Caco-2 (cell line): ENCODE results near the gene ST6GALNAC3. TPM values are rescaled to one million over a fixed set of nuclear protein-coding genes. Genes with fewer than 3 reads are reported as not detected.

Experiments
- BruUV-seq: library from RNA; stranded (reverse); fragments of 400-500 nt; replicated peaks from 2 replicates; lab custom pipeline; 2021; lab: Mats Ljungman, UMichigan
- CTCF ChIA-PET: fragments of 300-600 bp; sonication (Branson Sonifier 250); formaldehyde crosslinking; loops from one replicate; lab custom pipeline; 2022; ENCODE audit warnings: antibody characterized with exemption; lab: Charles Lee
- POLR2A ChIA-PET: fragments of 300-600 bp; sonication (Branson Sonifier 250); formaldehyde crosslinking; loops from one replicate; lab custom pipeline; 2022; ENCODE audit warnings: antibody characterized with exemption; lab: Charles Lee
- DNase-seq, 2 experiments: peaks; one replicate each; pipeline versions ENCODE4 v3.0.0 to v3.0.0-alpha.2; 2020 to 2022
- H3K27me3 ChIP-seq: replicated peaks from 2 replicates; pipeline ENCODE4 v1.6.0; 2011; ENCODE audit warnings: low read length; ENCODE audit not compliant: control insufficient read depth, insufficient read depth
- H3K36me3 ChIP-seq: 2 replicates; pipeline ENCODE4 v1.5.1; 2011; ENCODE audit warnings: low read length; ENCODE audit not compliant: control insufficient read depth, insufficient read depth
- H3K4me1 ChIP-seq: fragments of 250-450 bp; sonication (Bioruptor Pico); 2 replicates; pipeline ENCODE4 v1.5.1; 2020; ENCODE audit warnings: mild to moderate bottlenecking
- H3K4me3 ChIP-seq: 2 replicates; pipeline ENCODE4 v1.5.1; 2011; ENCODE audit warnings: low read depth, mild to moderate bottlenecking, control low read depth, low read length
- H3K9me3 ChIP-seq: fragments of 250-450 bp; sonication (Bioruptor Pico); 2 replicates; pipeline ENCODE4 v1.5.1; 2020; ENCODE audit warnings: mild to moderate bottlenecking, moderate library complexity
- H3K27ac Mint-ChIP-seq: one replicate; pipeline ENCODE4 v1.8.0; 2022; ENCODE audit warnings: mixed read lengths; ENCODE audit not compliant: unreplicated experiment
- H3K27me3 Mint-ChIP-seq: one replicate; pipeline ENCODE4 v1.8.0; 2022; ENCODE audit warnings: mixed read lengths; ENCODE audit not compliant: insufficient read depth, unreplicated experiment
- H3K36me3 Mint-ChIP-seq: one replicate; pipeline ENCODE4 v1.8.0; 2022; ENCODE audit warnings: mild to moderate bottlenecking, mixed read lengths; ENCODE audit not compliant: insufficient read depth, unreplicated experiment
- H3K4me1 Mint-ChIP-seq: one replicate; pipeline ENCODE4 v1.8.0; 2022; ENCODE audit warnings: low read depth, mixed read lengths; ENCODE audit not compliant: unreplicated experiment
- H3K4me3 Mint-ChIP-seq: one replicate; pipeline ENCODE4 v1.8.0; 2022; ENCODE audit warnings: mild to moderate bottlenecking, moderate library complexity, mixed read lengths; ENCODE audit not compliant: unreplicated experiment
- H3K9me3 Mint-ChIP-seq: one replicate; pipeline ENCODE4 v1.8.0; 2022; ENCODE audit warnings: mixed read lengths; ENCODE audit not compliant: unreplicated experiment
- CTCF ChIP-seq, 2 experiments: fragments of 200-600 bp in 1 of 2; IDR thresholded peaks; 1 replicate in 1 of 2; 2 replicates in 1 of 2; pipeline versions ENCODE4 v1.5.1 to v1.8.0; 2011 to 2022; ENCODE audit warnings: antibody characterized with exemption in 1 of 2, control low read depth in 1 of 2, inconsistent platforms in 1 of 2, low read depth in 1 of 2, low read length in 1 of 2, mild to moderate bottlenecking in 1 of 2, moderate library complexity in 1 of 2; ENCODE audit not compliant: insufficient read depth in 1 of 2, severe bottlenecking in 1 of 2, unreplicated experiment in 1 of 2
- intact Hi-C: fragments of 100-400 bp; cut with micrococcal nuclease; formaldehyde crosslinking; loops from one replicate; pipeline ENCODE4 v1.10.0; 2022; ENCODE audit not compliant: unreplicated experiment
- total RNA-seq: library from RNA; stranded (reverse); gene quantifications from 2 replicates; pipeline ENCODE4 v1.2.3, GENCODE V29; 2022

The ST6GALNAC3 gene
- total RNA-seq, 1 experiment from 2014 or later: 16.0 TPM

GRCh38 chr1:76314730-76315129 is 240.2 kb downstream of the ST6GALNAC3 start:
- ChIA-PET CTCF (no interaction called here), POLR2A (no interaction called here)
- Mint-ChIP-seq H3K36me3 (peaks cover 5% of the 10 kb centered on the region), H3K4me1 (no peaks in the 10 kb centered on the region), H3K27ac (no peak overlapping the region), H3K27me3 (no peaks in the 10 kb centered on the region), H3K9me3 (no peaks in the 10 kb centered on the region), H3K4me3 (no peak overlapping the region)
- Histone ChIP-seq H3K27me3 (no peaks in the 10 kb centered on the region), H3K4me3 (no peak overlapping the region), H3K4me1 (no peaks in the 10 kb centered on the region), H3K9me3 (no peaks in the 10 kb centered on the region), H3K36me3 (no peaks in the 10 kb centered on the region)
- TF ChIP-seq CTCF (IDR thresholded peaks at IDR 0.05; ENCODE audit: insufficient read depth in 1 of 2, low read depth in 1 of 2, low read length in 1 of 2, severe bottlenecking in 1 of 2, unreplicated experiment in 1 of 2): no peak
- intact Hi-C loops: no loop called here
- DNase-seq: no peak
- no TSS peak for BruUV-seq

DNA sequence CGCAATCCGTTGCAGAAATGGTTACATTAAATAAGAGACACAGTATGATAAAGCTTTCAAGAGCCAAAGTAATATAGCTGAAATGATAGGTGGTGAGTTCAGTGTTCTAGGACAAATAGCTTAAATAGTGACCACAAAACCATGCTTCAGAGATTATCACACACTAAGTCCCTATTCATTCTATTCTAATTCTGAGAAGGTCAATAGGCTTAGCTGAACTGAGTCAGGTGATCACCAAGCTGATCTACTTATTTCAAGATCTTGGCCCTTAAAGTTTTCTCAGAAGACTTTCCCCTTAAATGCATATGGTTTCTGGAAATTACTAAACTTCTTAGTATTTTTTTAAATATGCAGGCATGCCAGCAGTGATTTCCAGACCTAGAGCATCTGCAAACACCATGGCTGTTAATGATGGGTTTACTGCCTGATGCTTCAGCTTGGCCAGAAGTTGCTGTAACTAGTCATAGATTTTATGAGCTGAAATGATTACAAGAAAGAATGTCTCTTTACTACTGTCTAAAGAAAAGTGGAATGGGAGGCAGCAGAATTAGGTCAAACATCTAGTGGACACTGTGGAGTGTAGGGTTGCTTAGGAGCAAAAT is 242.9 kb downstream of the ST6GALNAC3 start:
- H3K27me3 ChIP-seq: no peaks in the 10 kb centered on the region
- no peak overlapping the region for H3K4me3 Mint-ChIP-seq
- no peak overlapping the region for H3K4me3 ChIP-seq
- intact Hi-C loops: no loop called here
- no peaks in the 10 kb centered on the region for H3K27me3 Mint-ChIP-seq
- H3K9me3 ChIP-seq: no peaks in the 10 kb centered on the region
- no peaks in the 10 kb centered on the region for H3K4me1 ChIP-seq
- no peaks in the 10 kb centered on the region for H3K4me1 Mint-ChIP-seq
- H3K27ac Mint-ChIP-seq: no peak overlapping the region
- no peaks in the 10 kb centered on the region for H3K36me3 ChIP-seq
- no peaks in the 10 kb centered on the region for H3K9me3 Mint-ChIP-seq
- TF ChIP-seq CTCF (IDR thresholded peaks at IDR 0.05; ENCODE audit: insufficient read depth in 1 of 2, low read depth in 1 of 2, low read length in 1 of 2, severe bottlenecking in 1 of 2, unreplicated experiment in 1 of 2): no peak
- no peaks in the 10 kb centered on the region for H3K36me3 Mint-ChIP-seq
- no peak for DNase-seq
- no TSS peak for BruUV-seq
- POLR2A ChIA-PET: no interaction called here
- CTCF ChIA-PET: no interaction called here

DNA sequence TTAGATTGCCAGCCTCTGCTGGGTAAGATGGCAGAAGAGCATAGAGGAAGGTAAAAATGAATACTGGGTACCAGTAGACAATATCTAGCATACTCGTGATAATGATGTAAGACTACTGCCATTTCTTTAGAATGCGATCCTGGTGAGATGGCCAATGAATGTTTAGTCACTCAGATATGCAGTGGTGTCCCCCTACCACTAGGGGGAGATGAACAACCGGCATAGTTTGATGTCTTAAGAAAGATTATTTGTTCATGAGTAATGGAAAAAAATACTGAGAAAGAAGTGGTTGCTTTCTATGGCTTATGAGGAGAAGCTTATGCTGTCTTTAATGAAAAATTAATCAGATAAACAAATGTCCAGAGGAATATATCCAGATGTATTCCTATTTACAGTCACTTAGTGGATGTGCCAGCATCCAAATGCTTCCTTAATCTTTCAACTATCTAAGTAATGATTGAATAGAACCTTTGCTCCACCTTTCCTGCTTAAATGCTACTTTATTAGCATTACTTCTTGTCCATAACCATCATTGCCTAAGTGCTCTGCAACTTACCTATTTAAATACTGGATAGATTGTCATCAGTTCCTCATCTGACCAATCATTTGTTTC is 256.6 kb downstream of the ST6GALNAC3 start:
- peak in 1 of 2 experiments; percentile 50 for DNase-seq
- TF ChIP-seq CTCF (IDR thresholded peaks at IDR 0.05; ENCODE audit: insufficient read depth in 1 of 2, low read depth in 1 of 2, low read length in 1 of 2, severe bottlenecking in 1 of 2, unreplicated experiment in 1 of 2): peak; percentile 72 to 77
- Mint-ChIP-seq H3K27me3 (no peaks in the 10 kb centered on the region), H3K27ac (no peak overlapping the region), H3K36me3 (no peaks in the 10 kb centered on the region), H3K9me3 (no peaks in the 10 kb centered on the region), H3K4me3 (no peak overlapping the region), H3K4me1 (no peaks in the 10 kb centered on the region)
- POLR2A ChIA-PET: no interaction called here
- Histone ChIP-seq H3K4me3 (no peak overlapping the region), H3K4me1 (no peaks in the 10 kb centered on the region), H3K9me3 (no peaks in the 10 kb centered on the region), H3K36me3 (no peaks in the 10 kb centered on the region), H3K27me3 (no peaks in the 10 kb centered on the region)
- CTCF ChIA-PET: no interaction called here
- intact Hi-C loops: loop anchor here (1.0 to 10.0 kb wide), 5 partner anchors 176 to 796 kb away; no protein-coding TSS in a partner anchor
- no TSS peak for BruUV-seq
